HEK293 (cell line): ENCODE measurements around the gene AKT2.
A peak's percentile ranks its signal among the peaks of the same experiment; 100 is the strongest.

Source experiments
- CTCF ChIA-PET: fragments of 350-600 bp; formaldehyde crosslinking; extraction: SDS; loops from one replicate; lab custom pipeline; 2021; ENCODE audit warnings: antibody characterized with exemption; lab: Yijun Ruan, JAX
- POLR2A ChIA-PET: fragments of 300-600 bp; formaldehyde crosslinking; extraction: SDS; loops from one replicate; lab custom pipeline; 2020; ENCODE audit warnings: antibody characterized with exemption, inconsistent platforms; lab: Yijun Ruan, JAX
- H3K27ac ChIP-seq: fragments of 200-500 bp; sonication (Bioruptor generic); 2 replicates; pipeline ENCODE4 v1.5.1; 2014; ENCODE audit warnings: low read depth, low read length, control low read depth, inconsistent platforms; ENCODE audit errors: extremely low read depth
- H3K36me3 ChIP-seq, 2 experiments: fragments of 200-500 bp in 1 of 2; sonication (Bioruptor generic) in 1 of 2; 1 replicate in 1 of 2; 2 replicates in 1 of 2; pipeline ENCODE4 v1.5.1; 2014 to 2017; ENCODE audit warnings: inconsistent platforms in 2 of 2, low read length in 2 of 2; ENCODE audit not compliant: control insufficient read depth in 2 of 2, insufficient read depth in 1 of 2
- H3K4me1 ChIP-seq: fragments of 200-500 bp; sonication (Bioruptor generic); 2 replicates; pipeline ENCODE4 v1.5.1; 2014; ENCODE audit warnings: mild to moderate bottlenecking, low read length, inconsistent platforms; ENCODE audit not compliant: control insufficient read depth, insufficient read depth
- H3K4me3 ChIP-seq: 2 replicates; pipeline ENCODE4 v1.5.1; 2011; ENCODE audit warnings: low read depth, mild to moderate bottlenecking, control low read depth, low read length, moderate library complexity
- H3K9me3 ChIP-seq: fragments of 200-500 bp; sonication (Bioruptor generic); 2 replicates; pipeline ENCODE4 v1.5.1; 2014; ENCODE audit warnings: low read depth, low read length, inconsistent platforms; ENCODE audit not compliant: control insufficient read depth, insufficient read depth
- EGR2 ChIP-seq: fragments of 450-650 bp; formaldehyde crosslinking; IDR thresholded peaks from 2 replicates; pipeline ENCODE4 v1.5.1; 2016; ENCODE audit warnings: low read depth, missing biosample characterization, missing genetic modification characterization
- ELK4 ChIP-seq: IDR thresholded peaks from 2 replicates; pipeline ENCODE4 v1.6.1; 2011; ENCODE audit warnings: mild to moderate bottlenecking, low read depth, low read length, borderline replicate concordance
- GLIS1 ChIP-seq: fragments of 450-650 bp; formaldehyde crosslinking; IDR thresholded peaks from 2 replicates; pipeline ENCODE4 v1.5.1; 2016; ENCODE audit warnings: missing biosample characterization, missing genetic modification characterization
- GLIS2 ChIP-seq: fragments of 450-650 bp; formaldehyde crosslinking; IDR thresholded peaks from 2 replicates; pipeline ENCODE4 v1.5.1; 2016; ENCODE audit warnings: missing biosample characterization, missing genetic modification characterization
- HOXC10 ChIP-seq: sonication (generic); formaldehyde crosslinking; IDR thresholded peaks from 2 replicates; pipeline ENCODE4 v1.8.1; 2023; ENCODE audit warnings: mild to moderate bottlenecking, missing genetic modification reagents
- SCRT2 ChIP-seq: fragments of 450-650 bp; formaldehyde crosslinking; IDR thresholded peaks from 2 replicates; pipeline ENCODE4 v1.5.1; 2016; ENCODE audit warnings: missing biosample characterization, missing genetic modification characterization
- SP2 ChIP-seq: fragments of 450-650 bp; formaldehyde crosslinking; IDR thresholded peaks from 2 replicates; pipeline ENCODE4 v1.5.1; 2016; ENCODE audit warnings: missing biosample characterization, missing genetic modification characterization
- ZBTB11 ChIP-seq: fragments of 450-650 bp; formaldehyde crosslinking; conservative IDR thresholded peaks from 2 replicates; pipeline ENCODE4 v1.5.1; 2016; ENCODE audit warnings: low read depth, missing biosample characterization, missing genetic modification characterization
- ZBTB6 ChIP-seq: fragments of 450-650 bp; formaldehyde crosslinking; IDR thresholded peaks from 2 replicates; pipeline ENCODE4 v1.5.1; 2017; ENCODE audit warnings: missing biosample characterization, missing genetic modification characterization
- ZFHX2 ChIP-seq: fragments of 450-650 bp; formaldehyde crosslinking; conservative IDR thresholded peaks from 2 replicates; pipeline ENCODE4 v1.5.1; 2016; ENCODE audit warnings: missing biosample characterization, missing genetic modification characterization
- ZIC2 ChIP-seq: fragments of 450-650 bp; formaldehyde crosslinking; IDR thresholded peaks from 2 replicates; pipeline ENCODE4 v1.5.1; 2016; ENCODE audit warnings: missing biosample characterization, missing genetic modification characterization
- ZNF341 ChIP-seq: fragments of 450-650 bp; formaldehyde crosslinking; IDR thresholded peaks from 2 replicates; pipeline ENCODE4; 2016; ENCODE audit warnings: low read depth, missing biosample characterization, missing genetic modification characterization
- ZNF366 ChIP-seq: fragments of 450-650 bp; formaldehyde crosslinking; conservative IDR thresholded peaks from 2 replicates; pipeline ENCODE4 v1.5.1; 2016; ENCODE audit warnings: missing biosample characterization, missing genetic modification characterization
- ZNF391 ChIP-seq: fragments of 450-650 bp; formaldehyde crosslinking; IDR thresholded peaks from 2 replicates; pipeline ENCODE4 v1.5.1; 2016; ENCODE audit warnings: low read depth, missing biosample characterization, missing genetic modification characterization, borderline replicate concordance
- ZNF423 ChIP-seq: fragments of 450-650 bp; formaldehyde crosslinking; IDR thresholded peaks from 2 replicates; pipeline ENCODE4 v1.5.1; 2016; ENCODE audit warnings: missing biosample characterization, missing genetic modification characterization
- ZNF600 ChIP-seq: fragments of 450-650 bp; formaldehyde crosslinking; IDR thresholded peaks from 2 replicates; pipeline ENCODE4 v1.5.1; 2016; ENCODE audit warnings: missing biosample characterization, missing genetic modification characterization
- ZNF610 ChIP-seq: fragments of 450-650 bp; formaldehyde crosslinking; IDR thresholded peaks from 2 replicates; pipeline ENCODE4 v1.5.1; 2016; ENCODE audit warnings: missing biosample characterization, missing genetic modification characterization, borderline replicate concordance
- ZNF791 ChIP-seq: fragments of 450-650 bp; formaldehyde crosslinking; IDR thresholded peaks from 2 replicates; pipeline ENCODE4 v1.5.1; 2016; ENCODE audit warnings: missing biosample characterization, missing genetic modification characterization

AKT2 gene

GRCh38 chr19:40279120-40279551 is 6.0 kb downstream of the AKT2 start:
- Histone ChIP-seq H3K4me3 (no peak overlapping the region), H3K36me3 (peaks cover 22 to 25% of the 10 kb centered on the region in 2 experiments), H3K4me1 (peaks cover 73% of the 10 kb centered on the region), H3K9me3 (no peaks in the 10 kb centered on the region), H3K27ac (peak overlapping the region; percentile 19)
- POLR2A ChIA-PET: interaction anchor here (0.5 to 1.5 kb wide), 5 partner anchors 9 to 798 kb away, joined by 3 to 4 read pairs (median 3); partner anchors contain the start of genes C19orf47, PLD3 and TIMM50
- CTCF ChIA-PET: interaction anchor here (0.6 to 1.3 kb wide), 4 partner anchors 26 to 1319 kb away, joined by 3 to 4 read pairs (median 3); no protein-coding TSS in a partner anchor
- TF ChIP-seq ZFHX2 (tag by site-specific recombination) (peak; percentile 57), ELK4 (no peak), ZNF366 (tag by site-specific recombination) (no peak), SP2 (tag by site-specific recombination) (0 out of 2 replicates have a peak, but pooled peaks have one; percentile 22), ZBTB11 (tag by site-specific recombination) (no peak), ZBTB6 (tag by site-specific recombination) (no peak), GLIS1 (peak; percentile 33), GLIS2 (tag by site-specific recombination) (peak; percentile 68), ZNF391 (tag by site-specific recombination) (0 out of 2 replicates have a peak, but pooled peaks have one; percentile 14), SCRT2 (no peak), EGR2 (tag by site-specific recombination) (peak; percentile 34), ZNF341 (peak; percentile 94), ZNF600 (tag by site-specific recombination) (0 out of 2 replicates have a peak, but pooled peaks have one; percentile 8), ZNF791 (tag by site-specific recombination) (no peak), ZNF423 (tag by site-specific recombination) (0 out of 2 replicates have a peak, but pooled peaks have one; percentile 16), ZIC2 (tag by site-specific recombination) (peak; percentile 99), ZNF610 (no peak)

- peaks cover 19 to 25% of the 10 kb centered on the region in 2 experiments for H3K36me3 ChIP-seq
- ChIA-PET CTCF (interaction anchor here (0.6 to 1.3 kb wide), 10 partner anchors 26 to 1320 kb away, joined by 3 to 6 read pairs (median 3); no protein-coding TSS in a partner anchor), POLR2A (interaction anchor here (0.5 to 1.7 kb wide), 7 partner anchors 9 to 798 kb away, joined by 3 to 9 read pairs (median 3); partner anchors contain the start of genes C19orf47, PLD3 and TIMM50)
- H3K27ac ChIP-seq: peak overlapping the region; percentile 34
- no peaks in the 10 kb centered on the region for H3K9me3 ChIP-seq
- TF ChIP-seq ZNF341: 0 out of 2 replicates have a peak, but pooled peaks have one; percentile 8
- TF ChIP-seq HOXC10 (CRISPR knock-in tag): no peak
- peaks cover 68% of the 10 kb centered on the region for H3K4me1 ChIP-seq
- H3K4me3 ChIP-seq: no peak overlapping the region
Observed at GRCh38 chr19:40278361-40279035, 6.6 kb downstream of the AKT2 start.
